ENCODE measurements around the gene MAPK8IP3.

The MAPK8IP3 gene

GRCh38 chr16:1775006-1775845, 69.2 kb downstream of the MAPK8IP3 start:
- no peak for DNase-seq (ENCODE audit: low spot score)

- DNase-seq (ENCODE audit: low spot score): no peak
Observed at GRCh38 chr16:1775846-1776671, 70.1 kb downstream of the MAPK8IP3 start.

DNA sequence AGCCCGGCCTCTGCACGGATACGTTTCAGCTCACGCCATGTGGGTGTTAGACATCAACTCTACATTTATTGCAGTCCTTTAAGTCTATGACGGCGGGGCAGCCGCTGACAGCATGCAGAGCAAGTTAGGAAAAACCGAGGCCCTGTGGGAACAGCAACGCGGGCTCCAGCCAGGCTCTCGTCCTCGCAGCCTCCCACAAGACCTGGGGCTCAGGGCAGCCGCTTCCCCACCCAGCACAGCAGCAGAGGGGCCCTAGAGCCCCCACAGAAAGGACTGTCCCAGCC, 70.6 kb downstream of the MAPK8IP3 start:
- DNase-seq (ENCODE audit: low spot score): no peak

GRCh38 chr16:1776991-1777374, 71.0 kb downstream of the MAPK8IP3 start:
- DNase-seq (ENCODE audit: low spot score): no peak

GRCh38 chr16:1777375-1778199, 71.6 kb downstream of the MAPK8IP3 start:
- no peak for DNase-seq (ENCODE audit: low spot score)

GRCh38 chr16:1778200-1779179, 72.5 kb downstream of the MAPK8IP3 start:
- no peak for DNase-seq (ENCODE audit: low spot score)

DNA sequence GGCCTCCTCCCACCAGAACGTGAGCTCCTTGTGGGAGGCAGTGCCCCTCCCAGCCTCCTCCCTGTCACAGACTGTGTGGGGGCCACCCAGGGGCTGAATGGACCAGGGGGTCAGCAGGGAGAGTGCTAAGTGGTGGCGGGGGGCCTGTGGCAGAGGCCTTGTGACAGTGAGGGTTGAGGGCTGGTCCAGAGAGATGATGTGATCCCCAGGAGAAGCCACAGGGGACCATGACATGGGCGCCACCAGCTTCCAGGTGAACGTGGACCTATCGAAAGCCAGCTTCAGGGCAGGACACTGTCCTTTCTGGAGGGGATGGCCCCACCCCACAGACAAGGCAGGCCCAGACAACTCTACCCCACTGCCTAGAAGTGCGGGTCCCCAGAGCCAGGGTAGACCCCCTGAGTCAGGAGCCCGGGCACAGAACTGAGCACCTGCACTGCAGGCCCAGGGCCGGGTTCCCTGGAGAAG, 73.3 kb downstream of the MAPK8IP3 start:
- no peak for DNase-seq (ENCODE audit: low spot score)

GRCh38 chr16:1779741-1780676, 74.0 kb downstream of the MAPK8IP3 start:
- no peak for DNase-seq (ENCODE audit: low spot score)

DNA sequence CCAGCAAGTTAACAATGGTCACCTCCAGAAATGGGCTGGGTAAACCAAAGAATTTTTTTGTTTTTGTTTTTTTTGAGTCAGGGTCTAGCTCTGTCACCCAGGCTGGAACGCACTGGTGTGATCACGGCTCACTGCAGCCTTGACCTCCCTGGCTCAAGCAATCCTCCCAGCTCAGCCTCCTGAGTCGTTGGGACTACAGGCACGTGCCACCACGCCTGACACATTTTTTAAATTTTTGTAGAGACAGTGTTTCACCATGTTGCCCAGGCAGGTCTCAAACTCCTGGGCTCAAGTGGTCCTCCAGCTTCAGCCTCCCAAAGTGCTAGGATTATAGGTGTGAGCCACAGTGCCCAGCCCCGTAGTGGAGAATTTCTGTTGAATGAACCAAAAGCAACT, 74.7 kb downstream of the MAPK8IP3 start:
- no peak for DNase-seq (ENCODE audit: low spot score)

- DNase-seq (ENCODE audit: low spot score): no peak
Observed at GRCh38 chr16:1781254-1781653, 75.3 kb downstream of the MAPK8IP3 start.

GRCh38 chr16:1781758-1782407, 75.9 kb downstream of the MAPK8IP3 start:
- DNase-seq (ENCODE audit: low spot score): no peak

DNA sequence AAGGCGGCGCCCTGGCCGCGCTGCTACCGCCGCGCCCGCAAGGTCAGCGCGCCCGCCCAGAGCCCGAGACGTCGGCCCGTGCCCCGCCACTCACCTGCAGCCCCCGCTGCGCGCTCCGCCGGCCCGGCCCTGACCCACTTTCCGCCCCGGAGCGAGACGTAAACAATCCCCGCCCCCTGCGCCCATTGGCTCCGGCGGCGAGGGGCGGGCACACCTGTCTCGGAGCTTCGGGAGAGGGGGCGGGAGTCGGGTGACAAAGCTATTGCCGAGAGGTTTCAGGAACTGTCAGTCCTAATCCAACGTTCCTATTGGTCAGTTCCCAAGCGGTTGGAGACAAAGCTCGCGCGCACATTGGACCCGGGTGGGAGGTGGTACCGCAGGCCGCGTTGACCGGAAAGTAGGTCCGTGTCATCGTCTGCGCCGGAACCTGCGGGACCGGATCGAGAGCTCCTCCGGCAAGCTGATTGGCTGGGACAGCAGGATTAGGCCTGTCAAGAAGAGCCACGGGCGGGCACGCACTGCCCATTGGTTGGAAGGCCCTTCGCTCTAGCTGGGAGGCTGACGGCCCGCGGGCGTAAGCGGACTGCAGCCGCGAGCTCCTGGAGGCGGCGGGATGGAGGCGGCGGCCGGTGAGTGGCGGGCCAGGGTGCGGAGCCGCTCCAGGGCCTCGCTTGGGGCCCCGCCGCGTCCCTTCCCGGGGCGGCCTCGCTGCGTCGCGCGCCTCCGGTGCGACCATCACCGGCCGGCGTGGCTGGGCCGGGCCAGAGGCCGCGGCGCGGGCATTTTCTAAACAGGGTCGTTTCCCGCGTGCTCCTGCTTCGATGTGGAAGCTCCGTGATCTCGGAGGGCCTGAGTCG, 76.6 kb downstream of the MAPK8IP3 start, which contains the start of the genes NUBP2 and SPSB3:
TSS of gene NUBP2 (plus strand) at position 553 of the 857 bp plus-strand sequence. CDS start at position 614, 61 bp downstream.
TSS of gene SPSB3 (minus strand) at position 164 of the 857 bp plus-strand sequence. CDS start 1,088 bp downstream, outside the sequence.
- peak; percentile 100 for DNase-seq (ENCODE audit: low spot score)

DNA sequence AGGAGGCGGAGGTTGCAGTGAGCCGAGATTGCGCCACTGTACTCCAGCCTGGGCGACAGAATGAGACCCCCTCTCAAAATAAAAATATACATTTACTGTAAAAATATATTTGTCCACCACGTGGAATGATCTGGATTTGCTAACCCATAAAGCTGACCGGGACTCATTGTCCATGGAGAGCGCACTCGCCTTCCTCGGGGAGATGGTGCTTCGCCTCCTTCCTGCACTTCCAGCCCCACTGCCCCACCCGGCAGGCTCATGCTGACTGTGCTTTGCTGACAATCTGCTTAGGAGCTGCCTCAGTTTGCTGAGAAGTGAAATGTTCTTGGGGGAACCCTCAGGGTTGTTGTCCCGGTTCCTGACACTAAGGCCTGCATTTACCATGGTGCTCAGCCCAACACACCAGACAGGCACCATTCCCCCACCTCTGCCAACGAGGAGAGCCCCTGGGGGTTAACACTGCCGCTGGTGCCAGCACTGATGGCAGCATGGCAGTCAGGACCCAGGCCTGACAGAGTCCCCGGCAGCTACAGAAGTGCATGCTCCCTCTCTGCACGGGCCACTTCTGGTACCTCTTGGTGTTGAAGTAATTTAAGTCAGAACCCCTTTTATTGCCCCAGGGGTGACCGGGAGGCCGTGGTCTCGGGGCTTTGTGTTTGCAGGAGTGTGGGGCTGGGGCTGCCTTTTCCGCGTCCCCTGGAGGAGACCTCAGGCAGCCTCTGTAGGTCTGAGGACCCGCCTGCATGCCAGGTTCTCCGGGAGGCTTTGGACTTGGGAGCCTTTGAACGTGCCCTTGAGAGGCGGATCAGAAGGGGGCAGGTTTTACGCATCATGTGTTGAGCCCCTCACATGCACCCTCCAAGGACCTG, 79.2 kb downstream of the MAPK8IP3 start:
- DNase-seq (ENCODE audit: low spot score): no peak

GRCh38 chr16:1785846-1786170, 79.8 kb downstream of the MAPK8IP3 start:
- DNase-seq (ENCODE audit: low spot score): no peak

DNA sequence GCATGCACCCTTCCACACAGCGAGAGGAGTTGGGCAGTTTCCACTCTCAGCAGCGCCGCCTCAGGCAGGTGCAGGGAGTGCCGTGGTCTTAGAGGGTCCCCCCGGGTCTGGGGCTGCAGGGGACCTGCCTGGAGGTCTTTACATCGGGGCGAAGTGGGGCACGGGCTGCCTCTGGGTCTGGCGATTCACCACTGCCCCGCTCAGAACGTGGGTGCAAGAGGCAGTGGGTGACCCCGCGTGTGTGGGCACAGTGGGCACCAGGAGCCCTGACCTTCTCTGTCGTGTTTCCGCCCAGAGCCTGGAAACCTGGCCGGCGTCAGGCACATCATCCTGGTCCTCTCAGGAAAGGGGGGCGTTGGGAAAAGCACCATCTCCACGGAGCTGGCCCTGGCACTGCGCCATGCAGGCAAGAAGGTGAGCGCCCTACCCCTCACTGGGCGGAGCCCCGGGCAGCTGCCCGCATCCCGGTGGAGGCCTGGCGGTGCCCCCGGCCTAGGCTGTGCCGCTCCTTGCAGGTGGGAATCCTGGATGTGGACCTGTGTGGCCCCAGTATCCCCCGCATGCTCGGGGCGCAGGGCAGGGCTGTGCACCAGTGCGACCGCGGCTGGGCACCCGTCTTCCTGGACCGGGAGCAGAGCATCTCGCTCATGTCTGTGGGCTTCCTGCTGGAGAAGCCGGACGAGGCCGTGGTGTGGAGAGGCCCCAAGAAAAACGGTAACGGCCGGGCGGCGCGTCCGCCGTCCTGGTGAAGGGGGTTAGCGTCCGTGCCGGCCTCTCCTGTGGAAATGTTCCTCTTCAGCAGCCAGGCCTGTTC, 80.5 kb downstream of the MAPK8IP3 start:
- no peak for DNase-seq (ENCODE audit: low spot score)

GRCh38 chr16:1787056-1787321, 81.0 kb downstream of the MAPK8IP3 start:
- no peak for DNase-seq (ENCODE audit: low spot score)

Measured in activated CD4-positive, alpha-beta T cell treated with anti-CD3 and anti-CD28 coated beads, Interleukin-2, Interleukin-4, amounts not matched to agents 100 ng/mL and 50 ng/mL, durations not matched to agents 16 hours and 8 hours (primary cell).